Hematopoietic multipotent progenitor cell treated with erythropoietin and hydrocortisone succinate and interleukin-3 and kit ligand, for 17 days (in vitro differentiated cells): ENCODE measurements around the gene GPI.

Source experiments
- DNase-seq: peaks from one replicate; pipeline ENCODE4 v3.0.0-alpha.2; 2015; ENCODE audit warnings: low spot score

The GPI gene

GRCh38 chr19:34404109-34404909 is 39.3 kb downstream of the GPI start, which contains the start of gene PDCD2L:
PDCD2L (plus strand) TSS chr19:34404399; CDS start chr19:34404431, 32 bp downstream.
- peak; percentile 95 for DNase-seq

- DNase-seq = no peak
Measured at GRCh38 chr19:34405892-34406660, 41.1 kb downstream of the GPI start.

GRCh38 chr19:34408411-34408810 is 43.4 kb downstream of the GPI start:
- DNase-seq = no peak

GRCh38 chr19:34409189-34410164 is 44.5 kb downstream of the GPI start:
- DNase-seq = no peak

- no peak for DNase-seq
Measured at GRCh38 chr19:34411216-34411615, 46.2 kb downstream of the GPI start.

GRCh38 chr19:34416021-34416545 is 51.1 kb downstream of the GPI start:
- DNase-seq = no peak

- DNase-seq = no peak
Measured at GRCh38 chr19:34418300-34418699, 53.3 kb downstream of the GPI start.

- DNase-seq = no peak
Measured at GRCh38 chr19:34426096-34426661, 61.2 kb downstream of the GPI start.

GRCh38 chr19:34428549-34429285 is 63.7 kb downstream of the GPI start:
- peak; percentile 50 for DNase-seq

- DNase-seq = no peak
Measured at GRCh38 chr19:34429553-34429952, 64.6 kb downstream of the GPI start.

- peak; percentile 75 for DNase-seq
Measured at GRCh38 chr19:34430738-34431625, 66.0 kb downstream of the GPI start.

- no peak for DNase-seq
Measured at GRCh38 chr19:34431681-34432402, 66.8 kb downstream of the GPI start.

GRCh38 chr19:34432797-34433196 is 67.8 kb downstream of the GPI start:
- no peak for DNase-seq

GRCh38 chr19:34436716-34437115 is 71.7 kb downstream of the GPI start:
- DNase-seq = no peak

- no peak for DNase-seq
Measured at GRCh38 chr19:34448191-34448590, 83.2 kb downstream of the GPI start.
